Ovary (tissue), 9 donors: ENCODE data around the gene TOP3B. TPM values are rescaled to one million over a fixed set of nuclear protein-coding genes. Genes with fewer than 3 reads are reported as not detected.

Experiments
- DNase-seq, 5 donors: peaks; one replicate each; pipeline ENCODE4 v3.0.0-alpha.2; 2019 to 2020
- H3K27ac ChIP-seq, 2 donors: fragments of 200-600 bp; one replicate each; pipeline versions ENCODE4 v1.5.1 to v1.8.0; 2019 to 2022
- H3K27me3 ChIP-seq: fragments of 200-600 bp; one replicate; pipeline ENCODE4 v1.8.0; 2022
- H3K36me3 ChIP-seq: fragments of 200-600 bp; sonication (generic); one replicate; pipeline ENCODE4 v1.5.1; 2019
- H3K4me1 ChIP-seq: one replicate; pipeline ENCODE4 v1.8.1; 2013; ENCODE audit warnings: mild to moderate bottlenecking, moderate library complexity; ENCODE audit not compliant: insufficient read depth
- H3K4me3 ChIP-seq: fragments of 200-600 bp; sonication (generic); one replicate; pipeline ENCODE4 v1.5.1; 2017
- H3K9me3 ChIP-seq, 2 donors: fragments of 200-600 bp in 1 of 2; sonication (generic) in 1 of 2; one replicate each; pipeline versions ENCODE4 v1.5.1 to v1.8.1; 2013 to 2019; ENCODE audit warnings: mild to moderate bottlenecking in 1 of 2, moderate library complexity in 1 of 2
- CTCF ChIP-seq, 3 donors: fragments of 450-650 bp in 2 of 3; fragments of 200-600 bp in 1 of 3; IDR thresholded peaks; one replicate each; pipeline versions ENCODE4 v1.5.1 to v1.8.0; 2016 to 2022; ENCODE audit warnings: antibody characterized with exemption in 3 of 3, mild to moderate bottlenecking in 1 of 3
- EP300 ChIP-seq: sonication (generic); formaldehyde crosslinking; IDR thresholded peaks from one replicate; pipeline ENCODE4 v1.6.1; 2017; ENCODE audit warnings: antibody characterized with exemption
- POLR2A ChIP-seq: fragments of 450-650 bp; IDR thresholded peaks from one replicate; pipeline ENCODE4 v1.6.1; 2017; ENCODE audit warnings: antibody characterized with exemption, mild to moderate bottlenecking, moderate library complexity
- WGBS, 3 donors: extraction: QIAGEN DNeasy Blood & Tissue Kit in 1 of 3; methylation state at CpG; one replicate each; pipeline versions ENCODE4 v1.1.5 to v1.1.7; 2013 to 2017; 5-methylcytosine and 5-hydroxymethylcytosine counted together
- intact Hi-C, 4 donors: fragments of 100-400 bp; cut with DNase I; formaldehyde crosslinking; loops; one replicate each; pipeline versions ENCODE4 v1.11.0 to v1.15.1; 2022 to 2023
- polyA plus RNA-seq, 2 donors: library from polyadenylated mRNA; stranded (reverse); fragments of 200-250 nt in 1 of 2; fragments of 350-450 nt in 1 of 2; fragmentation: Illumina TruSeq in 1 of 2; extraction: RNeasy Lipid Tissue Mini Kit (QIAGEN cat#74804) in 1 of 2; gene quantifications; one replicate each; pipeline ENCODE4 v1.2.3, GENCODE V29; 2013 to 2014
- total RNA-seq, 7 donors: library from RNA; depleted of rRNA in 2 of 7; stranded (reverse); fragments of >200 nt in 2 of 7; fragmentation: NEBNext Ultra II Directional in 3 of 7; extraction: Animal tissue kit (Norgen Biotek cat#: 25700) in 3 of 7; gene quantifications; one replicate each; pipeline versions ENCODE4 v1.1.0 to v1.2.4, GENCODE V29; 2016 to 2023
- donor health status: DM: no; HTN: no; CAD: no; lungs with moderate emphysema.
- donor health status: DM: no; HTN: no; CAD: no.
- donor health status: Bipolar disorder and iron deficiency.
- donor health status: DM: yes; HTN: yes; CAD: no.
- donor health status: DM: no; HTN: no; CAD: no.
- donor health status: DM: yes; HTN: yes; CAD: no.

TOP3B gene
- total and polyA plus RNA-seq, 9 donors, result 9.1 to 31.5 (median 24.1) TPM

GRCh38 chr22:21984793-21985192, 2.2 kb upstream of the TOP3B start:
- H3K4me1 ChIP-seq, result peaks cover 2% of the 10 kb centered on the region
- H3K27ac ChIP-seq, result no peak overlapping the region
- DNase-seq, result no peak
- no peak for TF ChIP-seq POLR2A
- TF ChIP-seq EP300, result no peak
- TF ChIP-seq CTCF (IDR thresholded peaks at IDR 0.05), result no peak
- H3K36me3 ChIP-seq, result no peaks in the 10 kb centered on the region
- no peak overlapping the region for H3K4me3 ChIP-seq
- intact Hi-C loops, result no loop called here
- no peaks in the 10 kb centered on the region for H3K27me3 ChIP-seq
- WGBS, 3 donors, result 37 to 49% (median 37%) methylated on average over 7 of the region's 7 CpGs
- H3K9me3 ChIP-seq, result no peaks in the 10 kb centered on the region

GRCh38 chr22:21981874-21982273, 713 bp downstream of the TOP3B start:
- H3K9me3 ChIP-seq, result no peaks in the 10 kb centered on the region
- intact Hi-C loops, result no loop called here
- peak overlapping the region; percentile 80 for H3K4me3 ChIP-seq
- no peak for DNase-seq
- no peaks in the 10 kb centered on the region for H3K27me3 ChIP-seq
- WGBS, 3 donors, result 20 to 34% (median 30%) methylated on average over 2 of the region's 2 CpGs
- H3K4me1 ChIP-seq, result peaks cover 2% of the 10 kb centered on the region
- TF ChIP-seq EP300 (no peak), POLR2A (no peak), CTCF (IDR thresholded peaks at IDR 0.05) (no peak)
- no peaks in the 10 kb centered on the region for H3K36me3 ChIP-seq
- peak overlapping the region; percentile 27 to 59 for H3K27ac ChIP-seq

GRCh38 chr22:21980547-21980946, 2.0 kb downstream of the TOP3B start:
- DNase-seq, result peak in 1 of 5 donors; percentile 23

GRCh38 chr22:21978564-21979386, 3.8 kb downstream of the TOP3B start:
- peak in 1 of 5 donors; percentile 15 for DNase-seq
- intact Hi-C loops, result no loop called here
- TF ChIP-seq POLR2A, result no peak
- TF ChIP-seq CTCF (IDR thresholded peaks at IDR 0.05), result no peak
- TF ChIP-seq EP300, result no peak
- H3K4me1 ChIP-seq, result peaks cover 2% of the 10 kb centered on the region
- no peaks in the 10 kb centered on the region for H3K9me3 ChIP-seq
- no peak overlapping the region for H3K27ac ChIP-seq
- H3K36me3 ChIP-seq, result no peaks in the 10 kb centered on the region
- WGBS, 3 donors, result 63 to 74% (median 72%) methylated on average over 11 of the region's 11 CpGs
- H3K27me3 ChIP-seq, result no peaks in the 10 kb centered on the region
- no peak overlapping the region for H3K4me3 ChIP-seq

More at GRCh38 chr22:21980547-21980946, 2.0 kb downstream of the TOP3B start:
- no peak overlapping the region for H3K4me3 ChIP-seq
- intact Hi-C loops, result no loop called here
- H3K27me3 ChIP-seq, result no peaks in the 10 kb centered on the region
- H3K27ac ChIP-seq, result no peak overlapping the region
- TF ChIP-seq CTCF (IDR thresholded peaks at IDR 0.05), result no peak
- no peak for TF ChIP-seq EP300
- no peak for TF ChIP-seq POLR2A
- H3K4me1 ChIP-seq, result peaks cover 2% of the 10 kb centered on the region
- H3K9me3 ChIP-seq, result no peaks in the 10 kb centered on the region
- 59 to 65% (median 59%) methylated on average over 7 of the region's 7 CpGs for WGBS, 3 donors
- H3K36me3 ChIP-seq, result no peaks in the 10 kb centered on the region
